ENCODE measurements around the gene RPS6KA2.

RPS6KA2 gene

GRCh38 chr6:166370489-166370888 is 256.6 kb downstream of the RPS6KA2 start:
- no peak for TF ChIP-seq CTCF (IDR thresholded peaks at IDR 0.05)

- TF ChIP-seq CTCF (IDR thresholded peaks at IDR 0.05): no peak
Measured at GRCh38 chr6:166369782-166370181, 257.3 kb downstream of the RPS6KA2 start.

- TF ChIP-seq CTCF (IDR thresholded peaks at IDR 0.05): no peak
Measured at GRCh38 chr6:166366921-166367320, 260.1 kb downstream of the RPS6KA2 start.

GRCh38 chr6:166365806-166366205 is 261.2 kb downstream of the RPS6KA2 start:
- no peak for TF ChIP-seq CTCF (IDR thresholded peaks at IDR 0.05)

GRCh38 chr6:166365221-166365620 is 261.8 kb downstream of the RPS6KA2 start:
- TF ChIP-seq CTCF (IDR thresholded peaks at IDR 0.05): no peak

GRCh38 chr6:166364456-166364855 is 262.6 kb downstream of the RPS6KA2 start:
- no peak for TF ChIP-seq CTCF (IDR thresholded peaks at IDR 0.05)

- no peak for TF ChIP-seq CTCF (IDR thresholded peaks at IDR 0.05)
Measured at GRCh38 chr6:166361077-166361429, 266.0 kb downstream of the RPS6KA2 start.

Data from LNCAP (cell line).